Stimulated activated CD4-positive, alpha-beta T cell treated with anti-CD3 and anti-CD28 coated beads, Interleukin-12 subunit alpha, Interleukin-12 subunit beta, amount 100 ng/mL, for 24 hours (primary cell): ENCODE data around the gene ZNF679.
"Not testable (repeated sequence)": the region's sequence is repeated elsewhere in the genome, so short reads cannot be mapped to it uniquely, and the experiment has no call there.

ENCODE experiments used
- DNase-seq, 2 experiments: peaks; one replicate each; pipeline ENCODE4 v3.0.0-alpha.2; 2020; ENCODE audit warnings: low read depth in 2 of 2

ZNF679 gene

DNA sequence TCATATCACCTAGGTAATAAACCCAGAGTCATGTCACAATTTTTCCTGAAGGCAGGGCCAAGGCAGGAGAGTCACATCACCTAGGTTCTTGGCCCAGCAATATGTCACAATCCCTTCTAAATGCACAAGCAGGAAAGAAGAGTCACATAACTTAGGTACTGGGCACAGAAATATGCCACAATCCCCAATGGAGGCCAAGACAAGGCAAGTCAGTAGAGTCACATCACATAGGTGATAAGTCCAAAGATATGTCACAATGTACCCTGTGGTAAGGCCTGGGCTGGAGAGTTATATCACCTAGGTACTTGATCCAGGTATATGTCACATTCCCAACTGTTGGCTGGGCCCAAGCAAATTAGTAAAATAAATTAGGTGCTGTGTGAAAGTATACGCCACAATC lies at the start of gene ZNF679:
TSS of gene ZNF679 (plus strand) at position 301 of the 400 bp plus-strand sequence. CDS start 20,644 bp downstream, outside the sequence.
- not testable (repeated sequence) for DNase-seq

DNA sequence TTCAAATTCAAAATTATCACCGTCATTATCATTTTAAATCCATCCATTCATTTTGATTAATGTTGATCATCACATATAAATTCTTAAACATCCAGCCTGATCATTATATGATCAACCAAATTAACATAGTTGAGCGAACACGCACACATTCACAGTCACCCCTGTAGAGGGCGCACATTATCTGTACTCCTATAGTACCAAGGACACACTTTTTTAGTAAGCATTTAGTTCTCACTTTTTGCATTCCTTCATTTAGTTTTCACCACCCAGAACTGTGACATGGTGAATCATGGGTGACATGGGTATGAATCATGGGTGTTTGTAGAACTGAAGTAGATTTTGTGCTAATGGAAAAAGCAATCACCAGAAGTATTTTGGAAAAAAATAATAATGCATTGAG lies 47.3 kb upstream of the ZNF679 start:
- DNase-seq: no peak

DNA sequence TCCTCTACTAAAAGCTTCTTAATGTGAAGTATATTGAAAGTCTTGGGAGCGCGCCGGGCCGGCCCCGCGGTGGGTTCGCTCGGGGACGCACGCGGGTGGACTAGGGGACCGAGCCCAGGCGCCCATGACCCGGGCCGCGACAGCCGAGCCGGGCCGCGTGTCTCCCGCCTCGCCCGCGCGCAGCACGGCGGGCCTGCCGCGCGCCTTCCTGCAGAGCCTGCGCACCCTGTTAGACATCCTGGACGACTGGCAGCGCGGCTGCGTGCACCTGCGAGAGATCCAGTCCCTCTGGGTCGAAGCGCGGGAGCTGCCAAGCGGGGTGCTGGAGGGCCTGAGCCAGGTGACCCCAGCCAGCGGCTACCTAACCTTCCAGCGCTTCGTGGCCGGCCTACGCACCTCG lies 46.7 kb upstream of the ZNF679 start:
- no peak for DNase-seq

DNA sequence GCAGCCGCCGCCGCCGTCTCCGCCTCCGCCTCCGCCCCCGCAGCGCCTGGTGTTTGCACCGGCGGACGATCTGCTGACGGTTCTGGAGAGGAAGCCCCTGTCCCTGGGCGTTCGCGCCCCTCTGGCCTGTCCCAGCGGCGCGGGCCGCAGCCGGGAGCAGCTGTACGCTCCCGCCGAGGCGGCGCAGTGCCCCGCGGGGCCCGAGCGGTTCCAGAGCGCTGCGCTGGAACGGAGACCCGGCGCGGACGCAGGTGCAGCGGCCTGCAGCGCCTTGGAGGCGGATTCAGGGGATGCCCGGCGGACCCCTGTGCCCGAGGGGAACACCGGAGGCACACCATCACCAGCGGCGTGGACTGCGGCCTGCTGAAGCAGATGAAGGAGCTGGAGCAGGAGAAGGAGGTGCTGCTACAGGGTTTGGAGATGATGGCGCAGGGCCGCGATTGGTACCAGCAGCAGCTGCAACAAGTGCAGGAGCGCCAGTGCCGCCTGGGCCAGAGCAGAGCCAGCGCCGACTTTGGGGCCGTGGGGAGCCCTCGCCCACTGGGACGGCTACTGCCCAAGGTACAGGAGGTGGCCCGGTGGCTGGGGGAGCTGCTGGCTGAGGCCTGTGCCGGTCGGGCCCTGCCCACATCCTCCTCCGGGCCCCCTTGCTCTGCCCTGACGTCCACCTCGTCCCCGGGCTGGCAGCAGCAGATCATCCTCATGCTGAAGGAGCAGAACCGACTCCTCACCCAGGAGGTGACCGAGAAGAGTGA lies 46.1 kb upstream of the ZNF679 start:
- no peak for DNase-seq

DNA sequence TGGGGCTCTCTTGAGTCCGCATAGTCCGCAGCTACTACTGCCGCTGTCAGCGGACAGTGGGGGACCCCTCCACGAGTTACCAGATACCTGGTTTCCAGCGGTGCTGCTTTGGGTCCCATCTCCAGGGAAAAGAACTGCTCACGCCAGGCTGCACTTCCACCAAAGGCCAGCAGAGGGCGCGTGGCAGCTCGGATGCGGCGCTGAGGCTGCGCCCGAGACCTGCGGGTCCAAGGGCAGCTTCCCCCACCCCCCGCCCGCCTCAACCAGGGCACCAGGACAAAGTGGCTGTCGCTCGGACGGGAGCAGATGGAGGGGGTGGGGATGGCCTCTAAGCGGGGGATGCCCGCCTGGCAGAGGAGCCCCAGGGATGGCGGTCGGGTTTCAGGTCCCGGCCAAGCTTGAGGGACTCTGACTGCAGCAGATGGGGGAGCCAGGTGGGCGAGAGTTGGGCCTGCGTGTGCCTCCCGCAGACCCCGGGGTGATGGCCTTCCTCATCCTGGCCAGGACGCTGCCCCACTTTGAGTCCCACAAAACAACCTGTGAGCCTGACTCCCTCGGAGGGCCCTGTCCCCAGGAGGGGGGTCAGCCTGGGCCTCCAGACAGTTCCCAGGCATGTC lies 45.0 kb upstream of the ZNF679 start:
- peak in 1 of 2 experiments; percentile 32 for DNase-seq

DNA sequence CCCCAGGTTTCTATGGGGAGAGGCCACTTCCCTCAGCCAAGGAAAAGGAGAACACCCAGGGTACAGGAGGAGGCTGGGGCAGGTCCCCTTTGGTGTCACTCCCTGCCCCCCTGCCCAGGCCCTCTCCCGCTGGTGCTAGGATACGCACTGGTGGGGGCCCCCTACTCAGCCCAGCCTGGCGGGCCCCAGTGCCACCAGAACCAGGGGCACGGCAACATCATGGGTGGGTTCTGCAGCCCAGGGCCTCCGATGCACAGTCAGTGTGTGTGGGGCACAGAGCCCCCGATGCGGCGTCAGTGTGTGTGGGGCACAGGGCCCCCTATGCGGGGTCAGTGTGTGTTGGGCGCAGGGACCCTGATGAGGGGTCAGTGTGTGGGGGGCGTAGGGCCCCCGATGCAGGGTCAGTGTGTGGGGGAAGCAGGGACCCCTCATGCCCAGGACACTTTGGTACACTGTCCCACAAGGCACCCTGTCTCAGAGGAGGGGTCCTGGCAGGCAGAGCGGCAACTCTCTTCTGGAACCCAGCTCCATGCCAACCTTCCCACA lies 44.4 kb upstream of the ZNF679 start:
- DNase-seq: no peak

DNA sequence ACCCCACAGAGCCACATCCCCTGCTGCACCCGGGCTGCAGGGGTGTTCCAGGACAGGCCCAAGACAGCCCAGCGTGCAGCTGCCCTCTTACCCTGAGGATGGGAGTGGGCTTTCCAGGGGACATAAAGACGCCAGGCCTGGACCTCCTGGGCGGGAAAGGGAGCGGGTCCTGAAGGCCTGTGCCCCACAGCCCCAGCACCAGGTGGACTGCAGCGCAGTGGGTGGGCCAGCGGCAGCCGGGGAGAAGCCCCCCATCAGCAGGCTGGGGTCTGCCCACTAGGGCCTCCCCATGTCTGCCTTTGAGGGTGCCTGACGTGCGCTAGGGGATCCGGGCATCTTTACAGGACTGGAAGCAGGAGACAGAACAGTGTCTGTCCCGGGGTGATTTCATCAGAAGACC lies 43.9 kb upstream of the ZNF679 start:
- DNase-seq: no peak

DNA sequence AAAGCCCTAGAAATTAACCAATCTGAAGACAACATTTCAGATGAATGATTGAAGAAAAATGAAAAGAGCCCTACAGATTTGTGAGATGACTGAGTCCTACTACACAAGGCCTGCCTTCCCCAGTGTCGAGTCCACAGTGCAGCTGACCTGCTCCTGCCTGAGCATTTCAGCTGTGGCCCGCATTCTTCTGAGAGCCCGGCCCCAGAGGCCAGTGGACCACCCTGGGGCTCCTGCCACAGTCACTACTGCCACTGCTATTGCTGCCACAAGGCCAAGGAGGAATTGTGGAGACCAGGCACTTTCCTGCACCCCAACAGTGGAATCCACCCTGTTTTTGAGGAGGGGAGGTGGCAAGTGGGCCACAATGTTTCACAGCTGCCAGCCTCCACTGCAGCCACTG lies 40.9 kb upstream of the ZNF679 start:
- no peak for DNase-seq

DNA sequence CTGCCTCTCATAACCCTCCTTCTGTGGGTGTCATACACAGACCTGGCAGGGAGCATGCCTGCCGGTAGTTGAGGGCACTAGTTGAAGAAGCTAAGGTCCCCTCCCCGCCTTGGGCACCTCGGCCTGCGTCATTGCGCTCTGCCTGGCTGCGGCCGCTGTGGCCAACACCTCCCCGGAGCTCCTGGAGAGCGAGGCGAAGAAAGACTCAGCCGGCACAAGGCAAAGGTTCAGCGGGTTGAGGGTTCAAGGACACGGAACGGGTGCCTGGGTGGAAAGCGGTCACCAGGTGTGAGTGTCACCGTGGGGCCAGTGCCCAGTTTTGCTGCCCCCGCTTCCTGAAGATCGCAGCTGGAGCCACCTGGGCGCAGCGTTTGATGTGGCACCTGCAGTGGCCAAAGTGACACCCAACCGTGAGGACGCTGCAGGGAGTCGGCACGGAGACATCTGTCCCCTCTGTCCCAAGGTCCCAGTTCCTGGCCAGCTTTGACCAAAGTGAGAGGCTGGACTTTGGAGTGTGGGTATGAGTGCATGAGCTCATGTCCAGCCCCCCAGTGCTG lies 36.0 kb upstream of the ZNF679 start:
- no peak for DNase-seq

DNA sequence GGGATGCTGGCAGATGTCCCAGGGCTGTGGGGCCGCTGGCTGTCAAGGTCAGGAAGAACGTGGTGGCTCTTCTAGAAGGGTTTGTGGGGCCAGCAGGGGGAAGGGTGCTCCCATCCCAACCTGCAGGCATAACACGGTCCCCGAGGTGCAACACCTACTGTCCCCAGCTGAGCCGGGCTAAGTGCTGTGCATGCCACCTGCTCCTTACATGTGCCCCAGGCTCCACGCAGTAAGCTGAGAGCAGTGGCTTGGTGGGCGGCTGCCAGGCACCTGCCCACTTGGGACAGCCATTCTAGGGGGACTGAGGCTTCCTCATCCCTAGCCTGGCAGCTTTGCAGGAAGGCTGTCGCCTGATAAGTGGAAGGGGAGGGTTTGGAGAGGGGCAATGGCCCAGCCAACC lies 35.5 kb upstream of the ZNF679 start:
- no peak for DNase-seq

DNA sequence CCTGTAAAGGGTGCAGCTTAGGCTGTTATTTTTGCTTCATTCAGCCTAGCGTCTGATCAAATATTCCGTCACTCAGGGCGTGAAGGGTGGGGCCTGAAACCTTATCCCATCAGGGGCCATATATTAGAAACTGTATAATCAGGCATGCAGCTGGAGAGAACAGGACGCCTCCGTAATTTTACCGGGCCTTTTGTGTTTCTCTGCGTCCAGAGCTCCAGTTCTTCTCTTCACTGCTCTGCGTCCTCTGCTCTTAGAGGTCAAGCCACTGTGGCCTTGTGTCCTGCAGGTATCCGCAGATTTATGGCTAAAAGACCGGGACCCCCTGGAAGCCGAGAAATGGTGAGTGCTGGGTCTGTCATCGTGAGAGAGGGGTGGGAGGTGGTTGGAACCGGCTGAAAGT lies 21.4 kb upstream of the ZNF679 start, which contains the start of gene ZNF735:
TSS of gene ZNF735 (plus strand) at position 301 of the 400 bp plus-strand sequence. CDS start at position 301, 0 bp downstream.
- DNase-seq: no peak

DNA sequence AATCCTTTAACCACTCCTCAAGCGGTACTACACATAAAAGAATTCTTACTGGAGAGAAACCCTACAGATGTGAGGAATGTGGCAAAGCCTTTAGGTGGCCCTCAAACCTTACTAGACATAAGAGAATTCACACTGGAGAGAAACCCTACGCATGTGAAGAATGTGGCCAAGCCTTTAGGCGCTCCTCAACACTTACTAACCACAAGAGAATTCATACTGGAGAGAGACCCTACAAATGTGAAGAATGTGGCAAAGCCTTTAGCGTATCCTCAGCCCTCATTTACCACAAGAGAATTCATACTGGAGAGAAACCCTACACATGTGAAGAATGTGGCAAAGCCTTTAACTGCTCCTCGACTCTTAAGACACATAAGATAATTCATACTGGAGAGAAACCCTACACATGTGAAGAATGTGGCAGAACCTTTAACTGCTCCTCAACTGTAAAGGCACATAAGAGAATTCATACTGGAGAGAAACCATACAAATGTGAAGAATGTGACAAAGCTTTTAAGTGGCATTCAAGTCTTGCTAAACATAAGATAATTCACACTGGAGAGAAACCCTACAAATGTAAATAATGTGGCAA lies 8.5 kb upstream of the ZNF679 start:
- DNase-seq: not testable (repeated sequence)

DNA sequence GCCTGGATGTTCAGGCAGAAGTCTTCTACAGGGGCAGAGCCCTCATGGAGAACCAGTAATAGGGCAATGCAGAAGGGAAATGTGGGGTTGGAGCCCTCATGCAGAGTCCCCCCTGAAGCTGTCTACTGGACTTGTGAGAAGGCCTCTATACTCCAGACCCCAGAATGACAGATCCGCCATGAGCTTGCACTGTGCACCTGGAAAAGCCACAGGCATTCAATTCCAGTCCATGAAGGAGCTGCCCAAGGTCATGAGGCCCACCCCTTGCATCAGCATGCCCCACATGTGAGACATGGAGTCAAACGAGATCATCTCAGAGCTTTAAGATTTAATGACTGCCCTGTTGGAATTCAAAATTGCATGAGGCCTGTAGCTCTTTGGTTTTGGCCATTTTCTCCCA lies 4.9 kb upstream of the ZNF679 start:
- DNase-seq: no peak

DNA sequence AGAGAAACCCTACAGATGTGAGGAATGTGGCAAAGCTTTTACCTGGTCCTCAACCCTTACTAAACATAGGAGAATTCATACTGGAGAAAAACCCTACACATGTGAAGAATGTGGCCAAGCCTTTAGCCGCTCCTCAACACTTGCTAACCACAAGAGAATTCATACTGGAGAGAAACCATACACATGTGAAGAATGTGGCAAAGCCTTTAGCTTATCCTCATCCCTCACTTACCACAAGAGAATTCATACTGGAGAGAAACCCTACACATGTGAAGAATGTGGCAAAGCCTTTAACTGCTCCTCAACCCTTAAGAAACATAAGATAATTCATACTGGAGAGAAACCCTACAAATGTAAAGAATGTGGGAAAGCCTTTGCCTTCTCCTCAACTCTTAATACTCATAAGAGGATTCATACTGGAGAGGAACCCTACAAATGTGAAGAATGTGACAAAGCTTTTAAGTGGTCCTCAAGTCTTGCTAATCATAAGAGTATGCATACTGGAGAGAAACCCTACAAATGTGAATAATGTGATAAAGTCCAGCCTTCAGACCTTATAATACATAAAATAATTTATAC lies 38.2 kb downstream of the ZNF679 start:
- DNase-seq: no peak

DNA sequence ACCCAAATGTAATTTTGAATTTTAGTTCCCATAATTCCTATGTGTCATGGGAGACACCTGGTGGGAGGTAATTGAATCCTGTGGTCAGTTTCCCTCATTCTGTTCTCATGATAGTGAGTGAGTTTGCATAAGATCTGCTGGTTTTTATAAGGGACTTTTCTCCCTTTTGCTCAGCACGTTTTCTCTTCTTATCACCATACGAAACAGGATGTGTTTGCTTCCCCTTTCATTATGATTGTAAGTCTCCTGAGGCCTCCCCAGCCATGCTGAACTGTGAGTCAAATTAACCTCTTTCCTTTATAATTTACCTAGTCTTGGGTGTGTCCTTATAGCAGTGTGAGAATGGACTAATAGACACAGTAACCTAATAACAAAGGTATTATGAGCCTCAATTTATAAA lies 49.4 kb downstream of the ZNF679 start:
- DNase-seq: no peak

DNA sequence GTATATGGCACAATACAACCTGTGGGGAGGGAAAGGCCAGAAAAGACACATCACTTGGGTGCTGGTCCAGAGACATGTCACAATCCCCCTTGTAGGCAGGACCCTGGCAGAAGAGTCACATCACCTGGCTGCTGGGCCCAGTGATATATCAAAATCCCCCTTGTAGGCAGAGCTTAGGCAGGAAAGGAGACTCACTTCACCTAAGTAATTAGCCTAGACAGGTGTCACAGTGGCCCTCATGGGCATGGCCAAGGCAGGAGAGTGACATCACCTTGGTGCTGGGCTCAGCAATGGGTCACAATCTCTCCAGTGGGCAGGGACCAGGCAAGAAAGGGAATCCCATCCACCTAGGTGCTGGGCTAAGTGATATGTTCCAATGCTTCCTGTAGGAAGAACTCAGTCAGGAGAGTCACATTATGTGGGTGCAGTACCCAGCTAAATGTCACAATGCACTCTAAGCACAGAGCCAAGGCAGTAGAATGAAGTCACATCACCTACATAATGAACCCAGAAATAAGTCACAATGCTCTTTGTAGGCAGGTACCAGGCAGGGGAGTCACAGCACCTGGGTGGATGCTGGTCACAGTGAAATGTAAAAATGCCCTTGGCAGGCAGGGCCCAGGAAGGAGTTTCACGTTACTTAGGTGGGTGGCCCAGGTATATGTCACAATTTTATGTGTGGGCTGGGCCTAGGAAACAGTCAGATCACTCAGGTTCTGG lies 66.6 kb downstream of the ZNF679 start:
- DNase-seq: no peak

DNA sequence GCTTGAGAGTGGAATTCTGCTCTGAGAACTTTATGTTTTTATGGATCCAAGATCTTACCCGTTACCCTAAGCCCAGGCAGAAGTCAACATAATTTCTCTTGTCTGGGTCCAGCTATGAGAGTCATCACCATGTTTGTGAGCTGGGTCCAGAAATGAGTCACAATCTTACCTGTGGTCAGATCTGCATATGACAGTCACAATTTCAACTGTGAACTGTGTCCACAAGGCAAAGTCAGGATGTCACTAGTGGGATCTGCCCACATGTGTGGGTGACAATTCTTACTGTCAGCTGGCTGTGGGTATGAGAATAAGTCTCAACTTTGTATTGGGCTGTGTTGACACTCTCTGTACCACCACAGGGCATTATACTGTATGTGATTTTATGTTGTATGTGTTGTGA lies 69.1 kb downstream of the ZNF679 start:
- not testable (repeated sequence) for DNase-seq

DNA sequence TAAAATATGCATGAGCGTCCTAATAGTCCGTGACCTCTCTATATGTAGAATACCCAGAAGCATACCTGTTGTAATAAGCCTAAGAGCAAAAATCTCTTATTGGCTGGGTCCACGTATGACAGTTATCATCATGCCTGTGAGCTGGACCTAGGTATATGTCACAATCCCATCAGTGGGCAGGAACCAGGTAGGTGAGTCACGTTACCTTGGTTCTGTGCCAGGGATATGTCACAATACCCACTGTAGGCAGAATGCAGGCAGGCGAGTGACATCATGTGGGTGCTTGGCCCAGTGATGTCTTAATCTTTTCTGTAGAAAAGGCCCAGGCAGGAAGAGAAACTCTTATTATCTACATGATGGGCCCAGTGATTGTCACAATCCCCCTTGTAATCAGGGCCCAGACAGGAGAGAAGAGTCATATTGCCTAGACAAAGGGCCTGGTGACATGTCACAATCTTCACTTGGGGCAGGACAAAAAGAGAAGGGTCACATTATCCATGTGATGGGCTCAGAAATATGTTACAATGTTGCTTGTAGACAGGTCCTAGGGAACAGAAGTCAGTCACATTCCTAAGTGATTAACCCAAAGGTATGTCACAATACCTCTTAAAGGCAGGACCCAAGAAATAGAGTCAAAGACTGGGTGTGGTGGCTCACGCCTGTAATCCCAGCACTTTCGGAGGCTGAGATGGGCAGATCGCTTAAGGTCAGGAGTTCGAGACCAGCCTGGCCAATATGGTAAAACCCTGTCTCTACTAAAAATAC lies 72.5 kb downstream of the ZNF679 start:
- DNase-seq: no peak

DNA sequence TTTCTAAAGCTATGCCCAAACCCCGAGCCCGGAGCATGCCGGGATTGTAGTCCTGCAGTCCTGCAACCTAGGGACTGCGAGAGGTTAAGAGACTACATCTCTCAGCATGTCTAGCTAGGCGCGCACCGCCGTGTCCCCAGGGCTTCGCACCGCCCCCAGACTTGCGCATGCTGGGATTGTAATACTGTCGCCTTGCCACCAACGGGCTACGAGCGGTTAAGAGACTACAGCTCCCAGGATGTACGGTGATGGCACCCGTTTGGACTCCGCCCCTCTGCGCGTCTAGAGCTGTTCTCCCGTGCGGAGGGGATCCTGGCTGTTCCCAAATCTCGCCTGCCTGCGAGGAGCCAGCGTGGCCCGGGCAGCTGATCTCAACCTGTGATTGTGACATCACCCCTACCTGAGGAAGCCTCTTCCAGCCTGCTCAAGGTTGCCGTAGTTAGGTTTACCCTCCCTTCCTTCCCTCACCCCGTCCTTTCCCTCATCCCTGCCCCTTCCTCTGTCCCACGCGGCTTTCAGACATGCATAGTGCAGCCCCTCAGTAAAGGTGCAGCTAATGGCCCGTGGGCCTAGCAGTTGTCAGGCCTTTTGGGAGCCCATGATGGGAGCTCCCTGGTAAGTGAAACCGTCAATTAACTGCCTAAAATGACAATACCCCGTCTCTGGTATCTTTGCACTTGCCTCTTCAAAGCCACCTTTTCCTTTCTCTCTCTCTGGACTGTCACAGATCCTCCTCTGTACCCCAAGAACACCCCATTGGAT lies 79.2 kb downstream of the ZNF679 start:
- DNase-seq: peak; percentile 83 to 88

DNA sequence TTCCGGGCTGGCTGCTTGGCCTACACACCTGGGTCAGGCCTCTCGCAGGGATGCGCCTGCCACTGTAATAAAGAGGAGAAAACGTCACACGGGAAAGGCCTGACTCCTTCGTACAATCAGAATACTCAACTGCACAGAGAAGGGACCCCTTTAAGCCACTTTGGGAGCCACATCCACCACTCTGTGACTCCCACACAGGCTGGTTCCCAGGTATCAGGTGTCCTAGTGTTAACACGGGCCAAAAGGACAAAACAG lies 79.7 kb downstream of the ZNF679 start:
- DNase-seq: no peak
